Esophagus (tissue), 2 donors: ENCODE results near the gene TTLL12. TPM values are rescaled to one million over a fixed set of nuclear protein-coding genes. Genes with fewer than 3 reads are reported as not detected.

ENCODE experiments used
- H3K27ac ChIP-seq, 2 donors: one replicate each; pipeline ENCODE4 v1.5.1; 2013; ENCODE audit warnings: low read depth in 2 of 2, mild to moderate bottlenecking in 2 of 2, inconsistent platforms in 1 of 2, low read length in 1 of 2, moderate library complexity in 1 of 2
- H3K27me3 ChIP-seq, 2 donors: one replicate each; pipeline ENCODE4 v1.6.1; 2013; ENCODE audit warnings: low read length in 2 of 2, control low read depth in 1 of 2, mild to moderate bottlenecking in 1 of 2; ENCODE audit not compliant: insufficient read depth in 2 of 2, control insufficient read depth in 1 of 2
- H3K36me3 ChIP-seq, 2 donors: one replicate each; pipeline ENCODE4 v1.6.1; 2013; ENCODE audit warnings: low read length in 1 of 2; ENCODE audit not compliant: control insufficient read depth in 2 of 2, insufficient read depth in 2 of 2
- H3K4me1 ChIP-seq, 2 donors: one replicate each; pipeline ENCODE4 v1.6.1; 2013; ENCODE audit warnings: low read length in 1 of 2; ENCODE audit not compliant: control insufficient read depth in 2 of 2, insufficient read depth in 2 of 2
- H3K4me3 ChIP-seq, 2 donors: one replicate each; pipeline ENCODE4 v1.5.1; 2013; ENCODE audit warnings: low read length in 2 of 2, mild to moderate bottlenecking in 2 of 2, low read depth in 1 of 2, moderate library complexity in 1 of 2
- H3K9me3 ChIP-seq, 2 donors: one replicate each; pipeline ENCODE4 v1.6.1; 2013; ENCODE audit warnings: mild to moderate bottlenecking in 2 of 2, low read depth in 1 of 2, low read length in 1 of 2, moderate library complexity in 1 of 2; ENCODE audit not compliant: control insufficient read depth in 2 of 2, insufficient read depth in 1 of 2
- WGBS, 2 donors: extraction: QIAGEN DNeasy Blood & Tissue Kit; methylation state at CpG; one replicate each; pipeline ENCODE4 v1.1.7; 2013; 5-methylcytosine and 5-hydroxymethylcytosine counted together
- polyA plus RNA-seq, 2 donors: library from polyadenylated mRNA; stranded (reverse); fragments of 200-250 nt; gene quantifications; one replicate each; pipeline ENCODE4 v1.2.3, GENCODE V29; 2013
- donor health status: healthy with polysubstance abuse.
- donor health status: Bipolar disorder and iron deficiency.

The TTLL12 gene
- polyA plus RNA-seq, 2 donors = 79.5 to 96.4 TPM

GRCh38 chr22:43170131-43170480 lies 16.8 kb downstream of the TTLL12 start:
- H3K27ac ChIP-seq = no peak overlapping the region
- peaks cover 0 to 31% of the 10 kb centered on the region in 2 donors for H3K4me1 ChIP-seq
- H3K36me3 ChIP-seq = peaks cover 7 to 67% of the 10 kb centered on the region in 2 donors
- H3K27me3 ChIP-seq = no peaks in the 10 kb centered on the region
- no peaks in the 10 kb centered on the region for H3K9me3 ChIP-seq
- H3K4me3 ChIP-seq = no peak overlapping the region
- 92 to 93% methylated on average over 9 of the region's 9 CpGs for WGBS, 2 donors

- Histone ChIP-seq H3K27ac (no peak overlapping the region), H3K36me3 (peaks cover 7 to 65% of the 10 kb centered on the region in 2 donors)
- WGBS, 2 donors = 90 to 92% methylated on average over 23 of the region's 23 CpGs
These were observed 17.4 kb downstream of the TTLL12 start for GRCh38 chr22:43169310-43170130.

GRCh38 chr22:43168471-43169309 lies 18.2 kb downstream of the TTLL12 start:
- no peaks in the 10 kb centered on the region for H3K27me3 ChIP-seq
- no peak overlapping the region for H3K27ac ChIP-seq
- H3K4me1 ChIP-seq = peaks cover 0 to 26% of the 10 kb centered on the region in 2 donors
- H3K9me3 ChIP-seq = no peaks in the 10 kb centered on the region
- H3K4me3 ChIP-seq = no peak overlapping the region
- H3K36me3 ChIP-seq = peaks cover 7 to 58% of the 10 kb centered on the region in 2 donors
- 73 to 77% methylated on average over 23 to 25 of the region's 25 CpGs for WGBS, 2 donors

More at GRCh38 chr22:43169310-43170130, 17.4 kb downstream of the TTLL12 start:
- H3K4me1 ChIP-seq = peaks cover 0 to 30% of the 10 kb centered on the region in 2 donors
- no peaks in the 10 kb centered on the region for H3K27me3 ChIP-seq
- no peak overlapping the region for H3K4me3 ChIP-seq
- H3K9me3 ChIP-seq = no peaks in the 10 kb centered on the region

- H3K4me1 ChIP-seq = peaks cover 6 to 32% of the 10 kb centered on the region in 2 donors
These were observed 19.8 kb downstream of the TTLL12 start for GRCh38 chr22:43167001-43167589.

GRCh38 chr22:43166132-43166930 lies 20.6 kb downstream of the TTLL12 start:
- no peak overlapping the region for H3K4me3 ChIP-seq
- 89 to 92% methylated on average over 23 of the region's 23 CpGs for WGBS, 2 donors
- H3K36me3 ChIP-seq = peaks cover 6 to 50% of the 10 kb centered on the region in 2 donors
- no peak overlapping the region for H3K27ac ChIP-seq
- H3K27me3 ChIP-seq = no peaks in the 10 kb centered on the region
- peaks cover 6 to 25% of the 10 kb centered on the region in 2 donors for H3K4me1 ChIP-seq
- no peaks in the 10 kb centered on the region for H3K9me3 ChIP-seq

More at GRCh38 chr22:43167001-43167589, 19.8 kb downstream of the TTLL12 start:
- H3K27me3 ChIP-seq = no peaks in the 10 kb centered on the region
- peaks cover 7 to 55% of the 10 kb centered on the region in 2 donors for H3K36me3 ChIP-seq
- H3K4me3 ChIP-seq = no peak overlapping the region
- WGBS, 2 donors = 84 to 87% methylated on average over 19 of the region's 19 CpGs
- H3K27ac ChIP-seq = no peak overlapping the region
- H3K9me3 ChIP-seq = no peaks in the 10 kb centered on the region

GRCh38 chr22:43164636-43165035 lies 22.3 kb downstream of the TTLL12 start:
- Histone ChIP-seq H3K27me3 (no peaks in the 10 kb centered on the region), H3K4me1 (peaks cover 6 to 21% of the 10 kb centered on the region in 2 donors), H3K4me3 (no peak overlapping the region), H3K27ac (peak overlapping the region; percentile 71 to 89), H3K36me3 (peaks cover 4 to 42% of the 10 kb centered on the region in 2 donors), H3K9me3 (no peaks in the 10 kb centered on the region)
- WGBS, 2 donors = 35 to 44% methylated on average over 16 of the region's 16 CpGs

GRCh38 chr22:43163241-43163795 lies 23.6 kb downstream of the TTLL12 start:
- WGBS, 2 donors = 58 to 67% methylated on average over 18 of the region's 18 CpGs
- peak overlapping the region; percentile 71 to 89 for H3K27ac ChIP-seq

GRCh38 chr22:43162412-43163150 lies 24.4 kb downstream of the TTLL12 start:
- H3K27ac ChIP-seq = peak overlapping the region in 1 of 2 donors; percentile 89
- WGBS, 2 donors = 93% methylated on average over 20 to 24 of the region's 24 CpGs
- H3K27me3 ChIP-seq = no peaks in the 10 kb centered on the region
- H3K9me3 ChIP-seq = no peaks in the 10 kb centered on the region
- H3K4me3 ChIP-seq = no peak overlapping the region
- H3K36me3 ChIP-seq = peaks cover 4 to 33% of the 10 kb centered on the region in 2 donors
- H3K4me1 ChIP-seq = peaks cover 9 to 36% of the 10 kb centered on the region in 2 donors

More at GRCh38 chr22:43163241-43163795, 23.6 kb downstream of the TTLL12 start:
- no peak overlapping the region for H3K4me3 ChIP-seq
- H3K4me1 ChIP-seq = peaks cover 7 to 33% of the 10 kb centered on the region in 2 donors
- H3K36me3 ChIP-seq = peaks cover 4 to 39% of the 10 kb centered on the region in 2 donors
- H3K27me3 ChIP-seq = no peaks in the 10 kb centered on the region
- H3K9me3 ChIP-seq = no peaks in the 10 kb centered on the region
